SHP77 (cell line): ENCODE data around the gene PRKN.

ENCODE experiments used
- DNase-seq, 2 experiments: peaks; one replicate each; lab custom pipeline; 2025; lab: John Stamatoyannopoulos, UW

The PRKN gene

GRCh38 chr6:162674452-162674851 lies 53.1 kb downstream of the PRKN start:
- no peak for DNase-seq

DNA sequence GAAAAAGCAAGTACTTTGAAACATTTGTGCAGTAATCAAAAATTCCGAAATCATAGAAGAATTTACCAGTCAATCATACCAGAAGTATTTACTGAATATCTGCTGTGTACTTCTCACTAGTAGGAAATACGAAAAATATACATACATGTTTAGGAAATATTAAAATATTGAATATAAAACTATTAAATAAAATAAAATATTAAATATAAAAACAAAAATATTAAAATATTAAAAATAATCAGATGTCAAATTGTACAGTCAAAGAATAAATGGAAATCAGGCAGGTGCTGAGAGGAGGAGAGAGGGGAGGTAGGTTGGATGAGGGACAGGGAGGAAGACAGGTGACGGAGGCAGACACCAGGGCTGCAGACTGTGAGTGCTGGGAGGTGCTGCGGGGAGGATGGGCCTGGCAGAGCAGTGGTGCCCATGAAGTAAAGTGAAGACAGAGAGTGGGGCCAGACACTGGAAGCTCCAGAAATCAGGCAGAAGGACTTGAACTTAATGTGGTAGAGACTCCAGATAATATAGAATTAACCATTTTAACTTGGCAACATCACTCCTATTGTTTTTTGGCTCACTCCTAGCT lies 55.9 kb downstream of the PRKN start:
- DNase-seq, result no peak

DNA sequence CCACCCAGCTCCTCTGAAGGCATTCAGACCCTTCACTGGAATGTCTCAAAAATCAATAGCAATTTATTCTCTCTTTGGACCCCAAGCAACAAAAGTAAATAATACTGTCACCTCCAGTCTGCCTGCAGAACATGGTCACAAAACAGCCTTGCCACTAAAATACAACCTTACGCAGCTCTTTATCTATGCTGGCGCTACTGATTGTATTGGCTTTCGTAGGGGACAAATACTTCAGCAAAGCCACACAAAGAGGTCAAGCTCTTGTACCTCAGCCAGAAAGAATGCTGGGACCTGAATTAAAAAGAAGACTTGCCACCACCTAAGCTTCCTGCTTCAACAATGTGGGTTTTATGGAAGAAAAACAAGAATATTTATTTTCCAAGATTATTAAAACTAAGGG lies 57.2 kb downstream of the PRKN start:
- no peak for DNase-seq

DNA sequence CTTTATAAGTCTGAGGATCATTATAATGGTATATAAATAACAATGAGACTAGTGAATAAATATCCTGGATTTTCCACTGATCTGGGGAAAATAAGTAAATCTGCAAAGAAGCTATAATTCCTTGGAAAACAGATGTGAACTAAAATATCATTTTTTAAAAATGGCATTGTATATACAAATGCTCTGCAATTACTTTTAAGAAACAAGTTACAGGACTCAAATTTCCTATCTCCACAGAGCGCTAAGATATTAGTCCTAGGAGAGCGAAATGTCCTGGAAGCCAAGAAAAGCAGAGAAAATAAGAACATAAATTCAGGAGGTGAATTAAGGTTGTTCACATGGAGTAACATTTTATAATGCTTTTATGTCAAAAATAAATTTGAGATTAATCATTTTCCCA lies 61.3 kb downstream of the PRKN start:
- no peak for DNase-seq

GRCh38 chr6:162653808-162654207 lies 73.8 kb downstream of the PRKN start:
- no peak for DNase-seq

DNA sequence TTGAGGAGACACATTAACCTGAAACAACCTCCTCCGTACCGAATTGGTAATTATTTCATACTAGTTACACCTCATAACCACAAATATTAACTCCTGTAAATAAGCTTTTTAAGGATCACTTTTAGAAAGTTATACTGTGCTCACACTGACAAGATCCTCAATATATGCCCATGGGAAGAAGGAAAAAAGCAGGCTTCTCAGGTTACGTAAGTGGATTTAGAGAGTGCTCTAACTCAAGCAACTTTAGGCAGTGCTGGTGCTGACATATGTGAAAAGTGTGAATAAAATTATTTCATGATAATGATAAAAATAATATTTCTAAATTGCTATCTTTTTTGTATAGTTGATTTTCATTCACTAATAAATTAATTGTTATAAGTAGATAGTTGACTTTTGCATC lies 76.1 kb downstream of the PRKN start:
- DNase-seq, result no peak

- no peak for DNase-seq
These were observed 78.3 kb downstream of the PRKN start for GRCh38 chr6:162649271-162649670.

DNA sequence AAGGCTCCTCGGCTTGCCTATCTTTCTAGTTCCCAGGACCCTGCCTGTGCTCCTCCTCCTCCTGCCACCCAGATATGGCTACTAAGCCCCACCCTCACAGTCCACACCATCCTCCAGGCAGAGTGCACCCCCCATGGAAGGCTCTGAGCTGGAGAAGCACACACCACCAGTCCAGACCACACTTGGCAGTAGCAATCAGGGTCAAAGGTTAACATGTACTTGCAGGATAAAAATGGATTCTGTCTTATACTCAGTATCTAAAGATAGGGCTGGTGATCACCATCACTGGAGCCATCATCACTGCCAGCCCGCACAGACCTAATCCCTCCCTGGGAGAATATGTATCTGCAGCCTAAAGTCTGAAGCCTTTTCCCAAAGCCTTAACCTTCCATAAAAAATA lies 83.4 kb downstream of the PRKN start:
- DNase-seq, result no peak

- no peak for DNase-seq
These were observed 86.8 kb downstream of the PRKN start for GRCh38 chr6:162640756-162641155.

- no peak for DNase-seq
These were observed 87.6 kb downstream of the PRKN start for GRCh38 chr6:162639951-162640350.

DNA sequence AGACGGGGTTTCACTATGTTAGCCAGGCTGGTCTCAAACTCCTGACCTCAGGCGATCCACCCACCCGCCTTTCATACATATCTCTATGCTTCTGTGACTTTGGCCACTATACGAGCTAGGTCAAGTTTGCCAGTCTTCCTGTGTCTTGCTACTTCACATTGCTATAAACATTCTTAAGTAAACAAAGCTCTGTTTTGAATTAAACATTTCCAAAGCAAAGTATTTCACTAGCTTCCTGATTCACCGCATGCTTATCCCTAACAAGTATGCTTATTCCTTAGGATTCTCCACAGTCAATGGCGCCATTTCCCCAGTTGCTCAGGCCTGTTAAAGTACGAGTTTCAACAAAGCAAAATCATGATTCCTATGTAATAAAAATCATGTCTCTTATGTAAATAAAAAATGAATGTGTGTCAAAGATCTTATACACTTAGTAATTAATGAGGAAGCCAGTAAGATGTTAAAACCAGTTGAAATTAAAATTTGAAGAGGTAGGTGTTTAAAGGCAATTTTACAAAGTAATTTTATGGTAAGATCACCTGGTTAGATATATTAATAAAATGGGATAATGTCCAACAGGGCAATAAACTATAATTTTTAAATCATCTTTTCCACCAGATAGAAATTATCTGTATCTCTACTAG lies 88.5 kb downstream of the PRKN start:
- DNase-seq, result no peak

- no peak for DNase-seq
These were observed 90.2 kb downstream of the PRKN start for GRCh38 chr6:162637317-162637716.

DNA sequence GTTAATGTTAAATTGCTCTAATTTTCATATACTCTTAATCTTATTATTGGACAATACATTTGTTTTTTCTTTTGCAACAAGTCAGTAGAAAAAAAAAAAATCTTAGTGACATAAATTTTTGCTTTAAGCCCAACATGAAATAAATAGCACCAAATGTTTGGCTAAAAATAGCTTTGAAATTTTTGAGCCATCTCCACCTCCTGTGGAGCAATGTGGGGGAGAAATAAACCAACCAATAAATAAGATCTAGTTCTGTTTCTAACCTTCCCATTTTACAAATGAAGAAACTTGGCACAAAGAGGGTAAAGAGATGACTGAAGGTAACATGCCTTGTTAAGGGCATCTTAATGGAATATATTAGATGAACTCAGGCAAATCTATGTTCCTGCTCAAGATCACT lies 91.4 kb downstream of the PRKN start:
- DNase-seq, result no peak

DNA sequence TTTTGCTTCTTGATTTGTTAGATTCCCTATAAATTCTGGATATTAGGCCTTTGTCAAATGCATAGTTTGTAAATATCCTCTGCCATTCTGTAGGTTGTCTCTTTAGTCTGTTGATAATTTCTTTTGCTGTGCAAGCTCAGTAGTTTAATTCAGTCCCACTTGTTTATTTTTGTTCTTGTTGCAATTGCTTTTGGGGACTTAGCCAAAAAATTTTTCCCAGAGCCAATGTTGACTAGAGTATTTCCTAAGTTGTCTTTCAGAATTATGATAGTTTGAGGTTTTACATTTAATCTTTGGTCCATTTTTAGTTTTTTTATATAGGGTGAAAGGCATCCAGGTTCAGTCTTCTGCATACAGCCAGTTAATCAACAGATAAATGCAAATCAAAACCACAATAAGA lies 96.0 kb downstream of the PRKN start:
- DNase-seq, result no peak

DNA sequence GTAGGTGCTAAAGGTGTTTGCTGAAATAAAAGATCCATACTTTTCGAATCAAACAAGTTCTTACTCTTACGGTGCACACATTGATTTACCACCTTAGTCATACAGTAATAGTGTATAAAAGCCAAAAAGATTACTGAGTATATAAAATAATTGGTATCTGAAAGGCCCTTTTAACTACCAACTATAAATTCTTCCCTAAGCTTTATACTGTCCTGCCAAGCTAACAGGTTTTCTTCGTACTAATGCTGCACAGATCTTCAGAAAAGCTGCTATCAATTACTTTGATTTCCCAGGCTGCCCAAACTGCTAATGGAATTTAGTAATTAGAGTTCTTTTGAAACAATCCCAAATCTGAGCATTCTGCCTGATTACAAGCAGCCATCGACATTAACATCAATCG lies 97.5 kb downstream of the PRKN start:
- DNase-seq, result no peak

- DNase-seq, result no peak
These were observed 99.7 kb downstream of the PRKN start for GRCh38 chr6:162627825-162628224.

GRCh38 chr6:162627362-162627761 lies 100.2 kb downstream of the PRKN start:
- DNase-seq, result no peak

- DNase-seq, result no peak
These were observed 100.7 kb downstream of the PRKN start for GRCh38 chr6:162626869-162627268.

GRCh38 chr6:162625846-162626540 lies 101.6 kb downstream of the PRKN start:
- no peak for DNase-seq

- DNase-seq, result no peak
These were observed 105.0 kb downstream of the PRKN start for GRCh38 chr6:162622572-162622971.

- no peak for DNase-seq
These were observed 106.3 kb downstream of the PRKN start for GRCh38 chr6:162621246-162621645.

- no peak for DNase-seq
These were observed 107.5 kb downstream of the PRKN start for GRCh38 chr6:162620073-162620472.

DNA sequence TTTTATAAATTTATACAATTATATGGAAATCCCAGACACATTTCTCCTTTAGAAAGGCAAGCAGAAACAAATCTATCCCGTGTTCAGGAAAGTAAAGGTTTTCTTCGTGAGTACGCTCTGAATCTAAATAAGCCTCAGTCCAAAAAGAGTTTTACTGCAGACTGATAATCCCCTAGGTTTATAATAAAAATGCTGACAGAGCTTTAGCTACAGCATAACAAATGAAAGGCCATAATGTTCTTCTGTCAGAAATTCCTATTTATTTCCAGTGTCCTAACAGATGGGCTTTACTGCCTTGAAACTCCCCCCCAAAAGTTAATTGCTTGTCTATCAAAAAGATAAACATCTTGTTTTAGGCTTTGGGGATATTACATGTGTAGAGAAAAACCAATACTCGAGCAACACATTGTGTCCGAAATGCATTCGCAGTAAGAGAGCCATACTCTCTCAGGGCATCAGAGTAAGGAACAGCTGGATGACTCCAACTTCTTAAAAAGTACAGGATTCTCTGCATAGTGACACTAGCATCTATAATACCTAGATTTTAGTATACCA lies 109.0 kb downstream of the PRKN start:
- no peak for DNase-seq
